B cell (primary cell): Measurements from ENCODE around the gene RNMT. TPM values are rescaled to one million over a fixed set of nuclear protein-coding genes. Genes with fewer than 3 reads are reported as not detected.

Source experiments
- ATAC-seq: fragments of 200-7000 bp; cut with Tn5 transposase; one replicate; pipeline ENCODE4 v1.10.0; 2021; ENCODE audit warnings: low read depth, mild to moderate bottlenecking, moderate number of reproducible peaks, moderate library complexity
- CTCF ChIA-PET: fragments of 350-600 bp; sonication (Branson Sonifier 250); formaldehyde crosslinking; loops from one replicate; lab custom pipeline; 2021; ENCODE audit warnings: antibody characterized with exemption, inconsistent platforms; lab: Charles Lee
- POLR2A ChIA-PET: fragments of 350-600 bp; sonication (Branson Sonifier 250); formaldehyde crosslinking; loops from one replicate; lab custom pipeline; 2021; ENCODE audit warnings: antibody characterized with exemption; lab: Charles Lee
- DNase-seq: peaks from one replicate; pipeline ENCODE4 v3.0.0; 2013
- H2AFZ ChIP-seq: 2 replicates; pipeline ENCODE4 v1.6.1; 2012; ENCODE audit warnings: mild to moderate bottlenecking, low read depth, low read length; ENCODE audit not compliant: insufficient read depth, poor library complexity, severe bottlenecking
- H3K27ac ChIP-seq, 2 donors: 1 replicate in 1 of 2; 2 replicates in 1 of 2; pipeline ENCODE4 v1.5.1; 2012 to 2013; ENCODE audit warnings: low read length in 2 of 2, mild to moderate bottlenecking in 2 of 2, moderate library complexity in 1 of 2
- H3K27me3 ChIP-seq, 4 experiments: fragments of 200-600 bp in 1 of 4; sonication (generic) in 1 of 4; replicated peaks in 1 of 4; 1 replicate in 2 of 4; 2 replicates in 2 of 4; pipeline versions ENCODE4 v1.6.1 to v1.7.0; 2013 to 2016; ENCODE audit warnings: low read length in 3 of 4, mild to moderate bottlenecking in 2 of 4, mixed read lengths in 1 of 4, moderate library complexity in 1 of 4; ENCODE audit not compliant: insufficient read depth in 4 of 4, control insufficient read depth in 3 of 4; ENCODE audit errors: control extremely low read depth in 1 of 4
- H3K36me3 ChIP-seq, 2 experiments: replicated peaks in 1 of 2; 1 replicate in 1 of 2; 2 replicates in 1 of 2; pipeline versions ENCODE4 v1.6.1 to v1.7.1; 2013; ENCODE audit warnings: low read length in 1 of 2; ENCODE audit not compliant: insufficient read depth in 2 of 2, control insufficient read depth in 1 of 2; ENCODE audit errors: control extremely low read depth in 1 of 2, extremely low read depth in 1 of 2
- H3K4me1 ChIP-seq, 2 donors: fragments of 200-600 bp in 1 of 2; sonication (generic) in 1 of 2; 1 replicate in 1 of 2; 2 replicates in 1 of 2; pipeline versions ENCODE4 v1.5.1 to v1.6.1; 2013 to 2017; ENCODE audit warnings: low read length in 2 of 2; ENCODE audit not compliant: control insufficient read depth in 2 of 2, insufficient read depth in 2 of 2
- H3K4me2 ChIP-seq: replicated peaks from 2 replicates; pipeline ENCODE3; 2012; ENCODE audit warnings: mild to moderate bottlenecking, low read depth, low read length; ENCODE audit not compliant: poor library complexity, severe bottlenecking
- H3K4me3 ChIP-seq, 5 experiments: fragments of 200-600 bp in 1 of 5; sonication (generic) in 1 of 5; 1 replicate in 3 of 5; 2 replicates in 2 of 5; pipeline versions ENCODE4 v1.5.1 to v1.7.0; 2011 to 2016; ENCODE audit warnings: low read length in 4 of 5, mild to moderate bottlenecking in 4 of 5, low read depth in 2 of 5, control low read depth in 1 of 5, moderate library complexity in 1 of 5; ENCODE audit not compliant: insufficient read depth in 1 of 5; ENCODE audit errors: control extremely low read depth in 1 of 5, extremely low read depth in 1 of 5
- H3K79me2 ChIP-seq: fragments of 200-600 bp; sonication (generic); one replicate; pipeline ENCODE4 v1.6.0; 2016; ENCODE audit warnings: low read length; ENCODE audit not compliant: control insufficient read depth, insufficient read depth
- H3K9ac ChIP-seq: fragments of 200-600 bp; sonication (generic); 2 replicates; pipeline ENCODE4 v1.6.1; 2017; ENCODE audit warnings: mild to moderate bottlenecking, low read length, moderate library complexity
- H3K9me3 ChIP-seq, 3 donors: one replicate each; pipeline versions ENCODE4 v1.6.1 to v1.7.1; 2013; ENCODE audit warnings: low read length in 2 of 3; ENCODE audit not compliant: control insufficient read depth in 2 of 3, insufficient read depth in 1 of 3; ENCODE audit errors: control extremely low read depth in 1 of 3
- H4K20me1 ChIP-seq: 2 replicates; pipeline ENCODE4 v1.6.0; 2012; ENCODE audit warnings: mild to moderate bottlenecking, low read length; ENCODE audit not compliant: insufficient read depth, control insufficient read depth, poor library complexity, severe bottlenecking
- H3K27ac Mint-ChIP-seq: one replicate; pipeline ENCODE4 v1.8.0; 2021; ENCODE audit warnings: mixed read lengths
- H3K27me3 Mint-ChIP-seq: one replicate; pipeline ENCODE4 v1.8.0; 2021; ENCODE audit warnings: mixed read lengths
- H3K4me1 Mint-ChIP-seq: one replicate; pipeline ENCODE4 v1.8.0; 2021; ENCODE audit warnings: mixed read lengths
- H3K4me3 Mint-ChIP-seq: one replicate; pipeline ENCODE4 v1.8.0; 2021; ENCODE audit warnings: mixed read lengths
- H3K9me3 Mint-ChIP-seq: one replicate; pipeline ENCODE4 v1.8.0; 2022; ENCODE audit warnings: mixed read lengths; ENCODE audit not compliant: insufficient read depth
- CTCF ChIP-seq: fragments of 200-600 bp; IDR thresholded peaks from one replicate; pipeline ENCODE4 v1.8.0; 2022; ENCODE audit warnings: antibody characterized with exemption, mild to moderate bottlenecking
- EZH2 ChIP-seq: IDR thresholded peaks from 2 replicates; pipeline ENCODE4 v1.6.1; 2012; ENCODE audit warnings: borderline replicate concordance, low read depth, mild to moderate bottlenecking, moderate library complexity, low read length; ENCODE audit not compliant: insufficient read depth, poor library complexity, severe bottlenecking
- WGBS: methylation state at CpG from one replicate; pipeline ENCODE4 v1.1.5; 2013; ENCODE audit warnings: missing lambda C conversion rate; ENCODE audit not compliant: insufficient coverage; 5-methylcytosine and 5-hydroxymethylcytosine counted together
- intact Hi-C: fragments of 100-400 bp; cut with micrococcal nuclease; formaldehyde crosslinking; loops from one replicate; pipeline ENCODE4 v1.10.0; 2022
- polyA plus RNA-seq: library from polyadenylated mRNA; depleted of rRNA; stranded (reverse); fragments of >200 nt; gene quantifications from 2 replicates; pipeline ENCODE4 v1.2.3, GENCODE V29; 2012
- total RNA-seq, 2 donors: library from RNA; stranded (reverse); fragments of 120-200 nt in 1 of 2; gene quantifications; 1 replicate in 1 of 2; 2 replicates in 1 of 2; pipeline versions ENCODE4 v1.2.3 to v1.2.4, GENCODE V29; 2013 to 2022

RNMT gene
- total and polyA plus RNA-seq, 2 donors (not counting 1 experiment from before 2014, with no cell fraction given), result 15.4 to 57.8 TPM

- Histone ChIP-seq H3K4me3 (no peak overlapping the region), H2AFZ (no peak overlapping the region), H3K79me2 (no peaks in the 10 kb centered on the region), H3K9ac (no peak overlapping the region), H3K4me2 (no peak overlapping the region), H4K20me1 (no peaks in the 10 kb centered on the region), H3K27me3 (no peaks in the 10 kb centered on the region), H3K4me1 (no peaks in the 10 kb centered on the region), H3K36me3 (peaks cover 3 to 23% of the 10 kb centered on the region in 2 experiments), H3K9me3 (peaks cover 0 to 17% (median 17%) of the 10 kb centered on the region in 3 donors), H3K27ac (no peak overlapping the region)
- ChIA-PET POLR2A (no interaction called here), CTCF (no interaction called here)
- 88% methylated on average over 1 of the region's 3 CpGs for WGBS
- no peak for DNase-seq
- Mint-ChIP-seq H3K27me3 (no peaks in the 10 kb centered on the region), H3K27ac (no peak overlapping the region), H3K9me3 (peaks cover 18% of the 10 kb centered on the region), H3K4me3 (no peak overlapping the region), H3K4me1 (no peaks in the 10 kb centered on the region)
- intact Hi-C loops, result no loop called here
- TF ChIP-seq CTCF (no peak), EZH2 (no peak)
- ATAC-seq, result no peak
Measured at GRCh38 chr18:13762690-13763439, 36.4 kb downstream of the RNMT start.

DNA sequence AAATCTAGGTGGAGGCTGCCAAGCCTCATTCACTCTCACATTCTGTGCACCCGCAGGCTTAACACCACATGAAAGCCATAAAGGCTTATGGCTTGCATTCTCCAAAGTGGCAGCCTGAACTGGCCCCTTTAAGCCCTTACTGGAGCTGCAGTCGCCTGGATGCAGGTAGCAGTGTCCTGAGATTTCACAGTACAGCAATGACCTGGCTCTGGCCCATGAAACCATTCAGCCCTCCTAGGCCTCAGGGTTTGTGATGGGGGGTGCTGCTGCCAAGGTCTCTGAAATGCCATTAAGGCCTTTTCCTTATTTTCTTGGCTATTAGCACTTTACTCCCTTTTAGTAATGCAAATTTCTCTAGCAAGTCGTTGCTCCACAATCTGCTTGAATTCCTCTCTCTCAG is 48.6 kb downstream of the RNMT start:
- WGBS, result 70% methylated on average over 2 of the region's 3 CpGs
- peaks cover 13% of the 10 kb centered on the region for H3K27me3 Mint-ChIP-seq
- Histone ChIP-seq H3K4me2 (no peak overlapping the region), H4K20me1 (no peaks in the 10 kb centered on the region), H3K36me3 (no peaks in the 10 kb centered on the region), H3K4me3 (no peak overlapping the region), H3K4me1 (no peaks in the 10 kb centered on the region), H2AFZ (no peak overlapping the region), H3K9ac (no peak overlapping the region), H3K27ac (no peak overlapping the region), H3K79me2 (no peaks in the 10 kb centered on the region), H3K9me3 (peaks cover 0 to 2% (median 1%) of the 10 kb centered on the region in 3 donors), H3K27me3 (peaks cover 0 to 3% (median 0%) of the 10 kb centered on the region in 4 experiments)
- H3K4me1 Mint-ChIP-seq, result no peaks in the 10 kb centered on the region
- no peak overlapping the region for H3K27ac Mint-ChIP-seq
- ChIA-PET POLR2A (no interaction called here), CTCF (no interaction called here)
- peaks cover 7% of the 10 kb centered on the region for H3K9me3 Mint-ChIP-seq
- no peak for ATAC-seq
- no peak overlapping the region for H3K4me3 Mint-ChIP-seq
- TF ChIP-seq CTCF, result no peak
- intact Hi-C loops, result no loop called here
- DNase-seq, result no peak
